NCI-H2107 treated with DMSO at 0.1 percent for 48 hours (cell line): ENCODE data around the gene USP32.
"Not testable (repeated sequence)": the region's sequence is repeated elsewhere in the genome, so short reads cannot be mapped to it uniquely, and the experiment has no call there.

Source experiments
- DNase-seq: peaks from one replicate; lab custom pipeline; 2025; ENCODE audit not compliant: unreplicated experiment; lab: John Stamatoyannopoulos, UW

Gene USP32

GRCh38 chr17:60247836-60248461, 144.0 kb downstream of the USP32 start:
- DNase-seq = no peak

- DNase-seq = no peak
Measured at GRCh38 chr17:60244656-60245055, 147.3 kb downstream of the USP32 start.

GRCh38 chr17:60240290-60240689, 151.6 kb downstream of the USP32 start:
- no peak for DNase-seq

GRCh38 chr17:60231691-60232090, 160.2 kb downstream of the USP32 start:
- no peak for DNase-seq

- DNase-seq = peak; percentile 26
Measured at GRCh38 chr17:60231234-60231633, 160.7 kb downstream of the USP32 start.

- DNase-seq = no peak
Measured at GRCh38 chr17:60230358-60230757, 161.6 kb downstream of the USP32 start.

GRCh38 chr17:60229188-60229802, 162.6 kb downstream of the USP32 start:
- no peak for DNase-seq

GRCh38 chr17:60227276-60227675, 164.7 kb downstream of the USP32 start:
- not testable (repeated sequence) for DNase-seq

- no peak for DNase-seq
Measured at GRCh38 chr17:60224064-60224463, 167.9 kb downstream of the USP32 start.

GRCh38 chr17:60223456-60223855, 168.5 kb downstream of the USP32 start:
- no peak for DNase-seq

GRCh38 chr17:60218774-60219173, 173.2 kb downstream of the USP32 start:
- not testable (repeated sequence) for DNase-seq

GRCh38 chr17:60215895-60216294, 176.0 kb downstream of the USP32 start:
- DNase-seq = not testable (repeated sequence)

- not testable (repeated sequence) for DNase-seq
Measured at GRCh38 chr17:60211282-60211681, 180.7 kb downstream of the USP32 start.

GRCh38 chr17:60208302-60208701, 183.6 kb downstream of the USP32 start:
- DNase-seq = not testable (repeated sequence)

GRCh38 chr17:60205782-60206181, 186.2 kb downstream of the USP32 start:
- not testable (repeated sequence) for DNase-seq

- DNase-seq = not testable (repeated sequence)
Measured at GRCh38 chr17:60198630-60199029, 193.3 kb downstream of the USP32 start.

GRCh38 chr17:60194141-60194540, 197.8 kb downstream of the USP32 start:
- DNase-seq = not testable (repeated sequence)

GRCh38 chr17:60193482-60193881, 198.5 kb downstream of the USP32 start:
- no peak for DNase-seq

- DNase-seq = not testable (repeated sequence)
Measured at GRCh38 chr17:60193032-60193431, 198.9 kb downstream of the USP32 start.

- not testable (repeated sequence) for DNase-seq
Measured at GRCh38 chr17:60190032-60190431, 201.9 kb downstream of the USP32 start.

GRCh38 chr17:60188759-60189158, 203.2 kb downstream of the USP32 start:
- DNase-seq = no peak

- not testable (repeated sequence) for DNase-seq
Measured at GRCh38 chr17:60186846-60187745, 204.8 kb downstream of the USP32 start.
